OCI-LY3 (cell line): ENCODE data around the gene FAM228A.

ENCODE experiments used
- H2AFZ ChIP-seq: fragments of 200-600, 300-600 bp; shearing (Covaris generic); 2 replicates; pipeline ENCODE4 v1.6.0; 2014; ENCODE audit warnings: antibody characterized with exemption, low read depth, low read length
- H3K27ac ChIP-seq: fragments of 200-600, 300-600 bp; sonication (generic); 2 replicates; pipeline ENCODE4 v1.5.1; 2014; ENCODE audit warnings: mild to moderate bottlenecking, low read length, moderate library complexity, mixed read lengths
- H3K27me3 ChIP-seq: fragments of 200-600, 300-600 bp; sonication (generic); 2 replicates; pipeline ENCODE4 v1.6.1; 2014; ENCODE audit warnings: low read depth, low read length, mixed read lengths
- H3K36me3 ChIP-seq: fragments of 200-600, 300-600 bp; sonication (generic); replicated peaks from 2 replicates; pipeline ENCODE3; 2014; ENCODE audit warnings: low read depth, low read length, mixed read lengths
- H3K4me1 ChIP-seq: fragments of 300-600, 200-600 bp; sonication (generic); 2 replicates; pipeline ENCODE4 v1.6.1; 2014; ENCODE audit warnings: low read length, mixed read lengths
- H3K4me2 ChIP-seq: fragments of 200-600, 300-600 bp; sonication (generic); 2 replicates; pipeline ENCODE4 v1.6.1; 2014; ENCODE audit warnings: low read length, mixed read lengths
- H3K4me3 ChIP-seq: fragments of 300-600, 200-600 bp; sonication (generic); 2 replicates; pipeline ENCODE4 v1.5.1; 2014; ENCODE audit warnings: antibody characterized with exemption, mild to moderate bottlenecking, low read length, moderate library complexity
- H3K79me2 ChIP-seq: fragments of 300-600, 200-600 bp; shearing (Covaris generic); 2 replicates; pipeline ENCODE4 v1.6.1; 2014; ENCODE audit warnings: mild to moderate bottlenecking, low read length, mixed read lengths
- H3K9ac ChIP-seq: fragments of 300-600, 200-600 bp; shearing (Covaris generic); 2 replicates; pipeline ENCODE4 v1.6.0; 2014; ENCODE audit warnings: mild to moderate bottlenecking, low read length, moderate library complexity
- H3K9me3 ChIP-seq: fragments of 200-600, 300-600 bp; shearing (Covaris generic); 2 replicates; pipeline ENCODE4 v1.6.1; 2014; ENCODE audit warnings: low read length, mixed read lengths; ENCODE audit not compliant: insufficient read depth
- H4K20me1 ChIP-seq: fragments of 200-600, 300-600 bp; sonication (generic); 2 replicates; pipeline ENCODE4 v1.6.1; 2016; ENCODE audit warnings: low read length, mixed read lengths; ENCODE audit not compliant: insufficient read depth
- EZH2phosphoT487 ChIP-seq: fragments of 200-600 bp; shearing (Covaris generic); IDR thresholded peaks from 2 replicates; pipeline ENCODE4 v1.6.1; 2018; ENCODE audit warnings: antibody characterized with exemption, mixed run types, low read depth
- TF ChIP-seq, protein P1 (sequence below): fragments of 200-600, 300-600 bp; sonication (generic); IDR thresholded peaks from 2 replicates; pipeline ENCODE4 v1.5.1; 2014; ENCODE audit warnings: antibody characterized with exemption, low read length, low read depth

The FAM228A gene

DNA sequence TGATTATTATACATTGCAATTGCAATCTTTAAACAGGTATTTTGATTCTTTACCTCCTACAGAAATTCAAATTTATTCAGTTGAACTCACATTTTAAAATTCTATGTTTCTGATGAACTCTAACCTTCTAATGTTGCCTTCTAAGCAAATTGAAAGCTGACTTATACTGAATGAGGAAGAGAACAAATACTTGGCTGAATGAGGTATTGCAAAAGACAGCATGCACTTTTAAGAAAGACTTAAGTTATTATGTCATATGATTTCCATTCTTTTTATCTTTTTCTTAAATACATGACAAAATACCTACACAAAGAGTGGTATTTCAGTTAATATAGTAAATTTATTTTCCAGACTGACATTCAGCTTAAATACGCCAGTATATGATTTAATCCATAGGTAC is 64.7 kb downstream of the FAM228A start:
- no peaks in the 10 kb centered on the region for H3K27me3 ChIP-seq
- no peak overlapping the region for H3K4me3 ChIP-seq
- H3K9ac ChIP-seq: no peak overlapping the region
- H3K36me3 ChIP-seq: no peaks in the 10 kb centered on the region
- no peaks in the 10 kb centered on the region for H3K4me1 ChIP-seq
- H2AFZ ChIP-seq: no peak overlapping the region
- H3K4me2 ChIP-seq: no peak overlapping the region
- H3K27ac ChIP-seq: no peak overlapping the region
- TF ChIP-seq, protein P1, sequence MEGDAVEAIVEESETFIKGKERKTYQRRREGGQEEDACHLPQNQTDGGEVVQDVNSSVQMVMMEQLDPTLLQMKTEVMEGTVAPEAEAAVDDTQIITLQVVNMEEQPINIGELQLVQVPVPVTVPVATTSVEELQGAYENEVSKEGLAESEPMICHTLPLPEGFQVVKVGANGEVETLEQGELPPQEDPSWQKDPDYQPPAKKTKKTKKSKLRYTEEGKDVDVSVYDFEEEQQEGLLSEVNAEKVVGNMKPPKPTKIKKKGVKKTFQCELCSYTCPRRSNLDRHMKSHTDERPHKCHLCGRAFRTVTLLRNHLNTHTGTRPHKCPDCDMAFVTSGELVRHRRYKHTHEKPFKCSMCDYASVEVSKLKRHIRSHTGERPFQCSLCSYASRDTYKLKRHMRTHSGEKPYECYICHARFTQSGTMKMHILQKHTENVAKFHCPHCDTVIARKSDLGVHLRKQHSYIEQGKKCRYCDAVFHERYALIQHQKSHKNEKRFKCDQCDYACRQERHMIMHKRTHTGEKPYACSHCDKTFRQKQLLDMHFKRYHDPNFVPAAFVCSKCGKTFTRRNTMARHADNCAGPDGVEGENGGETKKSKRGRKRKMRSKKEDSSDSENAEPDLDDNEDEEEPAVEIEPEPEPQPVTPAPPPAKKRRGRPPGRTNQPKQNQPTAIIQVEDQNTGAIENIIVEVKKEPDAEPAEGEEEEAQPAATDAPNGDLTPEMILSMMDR: no peak
- no peak for TF ChIP-seq EZH2phosphoT487
- no peaks in the 10 kb centered on the region for H3K9me3 ChIP-seq
- H4K20me1 ChIP-seq: no peaks in the 10 kb centered on the region
- no peaks in the 10 kb centered on the region for H3K79me2 ChIP-seq
